ENCODE measurements around the gene GALR2. TPM values are rescaled to one million over a fixed set of nuclear protein-coding genes. Genes with fewer than 3 reads are reported as not detected.

The GALR2 gene
- total RNA-seq, 1 experiment from 2014 or later = 0.41 TPM

GRCh38 chr17:76082326-76083251 is 8.0 kb downstream of the GALR2 start:
- TF ChIP-seq POLR2AphosphoS5 (IDR thresholded peaks at IDR 0.05; ENCODE audit: low read depth, low read length) = peak; percentile 19; the same call in 1 of the 2 replicates
- no peak for TF ChIP-seq REST (IDR thresholded peaks at IDR 0.05; ENCODE audit: insufficient read depth in 1 of 2, low read depth in 2 of 2, low read length in 1 of 2)
- peaks cover 3% of the 10 kb centered on the region; the same call in 1 of the 2 replicates for H3K36me3 ChIP-seq (ENCODE audit: control insufficient read depth, insufficient read depth, low read length)
- DNase-seq (ENCODE audit: low read depth, low spot score) (no peak), ATAC-seq (no peak)
- H3K4me1 ChIP-seq (ENCODE audit: control insufficient read depth, insufficient read depth, low read length) = peaks cover 10% of the 10 kb centered on the region
- no peaks in the 10 kb centered on the region for H3K9me3 ChIP-seq (ENCODE audit: control insufficient read depth, insufficient read depth, low read depth, low read length)
- no peaks in the 10 kb centered on the region for H3K27me3 ChIP-seq (ENCODE audit: control insufficient read depth, insufficient read depth, low read length)
- intact Hi-C loops (cut with micrococcal nuclease; ENCODE audit: unreplicated experiment) = no loop called here
- H3K27ac ChIP-seq (ENCODE audit: low read length) = no peak overlapping the region
- TSS peak; percentile 62 for BruUV-seq (replicated peaks)
- in situ Hi-C loops (cut with HindIII; ENCODE audit: low pct_unique_long_range_greater_than_20kb, low sequenced_read_pairs) = no loop called here
- POLR2A ChIA-PET = interaction anchor here (0.6 kb wide), 1 partner anchor 37 kb away, joined by 12 read pairs; no protein-coding TSS in a partner anchor
- CTCF ChIA-PET = no interaction called here
- no peak overlapping the region for H3K4me3 ChIP-seq (ENCODE audit: low read depth in 2 of 2, low read length in 2 of 2)

GRCh38 chr17:76083536-76084182 is 9.1 kb downstream of the GALR2 start:
- intact Hi-C loops (cut with micrococcal nuclease; ENCODE audit: unreplicated experiment) = no loop called here
- no peaks in the 10 kb centered on the region for H3K9me3 ChIP-seq (ENCODE audit: control insufficient read depth, insufficient read depth, low read depth, low read length)
- CTCF ChIA-PET = interaction anchor here (0.6 kb wide), 1 partner anchor 10 kb away, joined by 8 read pairs; no protein-coding TSS in a partner anchor
- DNase-seq (ENCODE audit: low read depth, low spot score) (no peak), ATAC-seq (no peak)
- H3K4me3 ChIP-seq (ENCODE audit: low read depth in 2 of 2, low read length in 2 of 2) = no peak overlapping the region
- no TSS peak for BruUV-seq (replicated peaks)
- peaks cover 3% of the 10 kb centered on the region; the same call in 1 of the 2 replicates for H3K36me3 ChIP-seq (ENCODE audit: control insufficient read depth, insufficient read depth, low read length)
- POLR2A ChIA-PET = no interaction called here
- H3K27ac ChIP-seq (ENCODE audit: low read length) = no peak overlapping the region
- no peak for TF ChIP-seq POLR2AphosphoS5 (IDR thresholded peaks at IDR 0.05; ENCODE audit: low read depth, low read length)
- no peak for TF ChIP-seq CTCF (IDR thresholded peaks at IDR 0.05)
- no peak for TF ChIP-seq REST (IDR thresholded peaks at IDR 0.05; ENCODE audit: insufficient read depth in 1 of 2, low read depth in 2 of 2, low read length in 1 of 2)
- no peak for TF ChIP-seq TCF7L2 (IDR thresholded peaks at IDR 0.05; ENCODE audit: low read depth, low read length)
- no peak for TF ChIP-seq SIN3A (IDR thresholded peaks at IDR 0.05; ENCODE audit: borderline replicate concordance, insufficient read depth, low read depth, low read length)
- peaks cover 10% of the 10 kb centered on the region for H3K4me1 ChIP-seq (ENCODE audit: control insufficient read depth, insufficient read depth, low read length)
- in situ Hi-C loops (cut with HindIII; ENCODE audit: low pct_unique_long_range_greater_than_20kb, low sequenced_read_pairs) = no loop called here
- no peaks in the 10 kb centered on the region for H3K27me3 ChIP-seq (ENCODE audit: control insufficient read depth, insufficient read depth, low read length)

Data from Panc1 (cell line).